CD4-positive, alpha-beta T cell treated with Interleukin-4 for 4 hours (primary cell): Measurements from ENCODE around the gene PDK1.
A peak's percentile ranks its signal among the peaks of the same experiment; 100 is the strongest.
"Not testable (repeated sequence)": the region's sequence is repeated elsewhere in the genome, so short reads cannot be mapped to it uniquely, and the experiment has no call there.

ENCODE experiments used
- DNase-seq: peaks from one replicate; pipeline ENCODE4 v3.0.0-alpha.2; 2020

The PDK1 gene

GRCh38 chr2:172555522-172556283 lies at the start of gene PDK1:
Gene PDK1, plus strand, starts transcription at chr2:172556090. Its CDS starts 61 bp downstream, at chr2:172556151.
- DNase-seq: peak; percentile 85

- no peak for DNase-seq
Measured at GRCh38 chr2:172507199-172507598, 48.7 kb upstream of the PDK1 start.

- DNase-seq: no peak
Measured at GRCh38 chr2:172510088-172510487, 45.8 kb upstream of the PDK1 start.

DNA sequence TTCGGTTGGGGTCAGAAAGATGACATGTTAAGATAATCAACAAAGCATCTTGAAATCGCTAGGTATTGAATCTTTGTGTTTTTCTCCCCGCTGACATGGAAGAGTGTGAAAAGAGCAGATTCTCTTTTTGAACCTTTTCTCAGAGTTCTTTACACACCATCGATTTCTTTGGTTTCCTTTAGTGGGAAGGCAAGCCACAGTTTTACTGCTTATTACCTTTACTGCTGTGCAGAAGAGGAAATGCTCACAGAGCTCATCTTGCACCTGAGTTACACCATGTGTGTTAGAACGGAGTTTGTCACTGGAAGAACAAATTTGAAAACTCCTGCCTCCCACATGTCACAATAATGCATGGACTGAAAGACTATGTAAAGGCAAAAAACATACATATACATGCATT lies 45.3 kb upstream of the PDK1 start:
- no peak for DNase-seq

DNA sequence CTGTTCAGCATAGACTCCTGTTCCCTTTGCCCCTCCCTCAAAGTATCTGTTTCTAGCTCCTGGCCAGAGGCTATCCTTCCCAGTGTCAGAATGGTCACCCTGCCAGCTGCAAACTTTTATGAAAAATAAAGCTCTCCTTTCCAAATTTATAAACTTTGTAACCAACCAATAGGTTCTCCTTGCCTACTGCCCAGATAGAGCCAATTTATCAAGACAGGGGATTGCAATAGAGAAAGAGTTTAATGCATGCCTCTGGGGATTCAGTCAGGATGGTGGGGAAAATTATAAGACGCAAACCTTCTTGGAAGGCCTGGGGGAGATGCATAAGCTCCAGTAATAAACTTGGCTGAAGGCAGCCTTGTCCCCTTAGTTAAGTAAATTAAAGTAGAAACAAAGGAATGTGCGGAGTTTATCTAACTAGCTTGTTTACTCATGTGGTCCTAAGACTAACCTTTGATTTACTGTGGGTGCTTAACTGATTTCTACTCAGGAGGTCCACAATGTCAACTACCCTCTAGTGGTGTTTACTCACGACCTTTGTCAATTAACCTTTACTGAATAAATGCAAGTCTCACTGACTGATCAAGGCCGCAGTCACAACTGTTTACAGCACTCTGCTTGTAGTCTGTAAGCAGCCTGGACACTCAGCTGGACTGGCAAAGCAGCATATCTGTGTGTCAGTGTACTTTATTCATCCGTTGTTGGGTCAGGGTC lies 42.9 kb upstream of the PDK1 start:
- DNase-seq: no peak

GRCh38 chr2:172513524-172513900 lies 42.4 kb upstream of the PDK1 start:
- DNase-seq: no peak

- DNase-seq: no peak
Measured at GRCh38 chr2:172513935-172514586, 41.8 kb upstream of the PDK1 start.

- DNase-seq: no peak
Measured at GRCh38 chr2:172516299-172516698, 39.6 kb upstream of the PDK1 start.

DNA sequence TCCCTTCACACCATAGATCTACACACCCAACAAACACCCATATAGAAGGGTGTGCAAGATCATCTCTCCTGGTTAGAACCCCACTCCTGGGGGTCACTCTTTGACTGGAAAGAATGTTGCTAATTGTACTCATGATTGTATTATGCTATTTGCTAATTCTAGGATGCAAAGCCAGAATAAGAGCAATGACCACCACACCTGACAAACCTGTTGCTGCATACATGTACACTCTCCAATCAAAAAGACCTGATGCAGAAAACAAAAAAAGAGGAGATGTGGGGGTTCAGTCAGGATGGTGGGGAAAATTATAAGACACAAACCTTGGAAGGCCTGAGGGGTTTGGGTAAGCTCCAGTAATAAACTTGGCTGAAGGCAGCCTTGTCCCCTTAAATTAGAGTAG lies 36.9 kb upstream of the PDK1 start:
- no peak for DNase-seq

DNA sequence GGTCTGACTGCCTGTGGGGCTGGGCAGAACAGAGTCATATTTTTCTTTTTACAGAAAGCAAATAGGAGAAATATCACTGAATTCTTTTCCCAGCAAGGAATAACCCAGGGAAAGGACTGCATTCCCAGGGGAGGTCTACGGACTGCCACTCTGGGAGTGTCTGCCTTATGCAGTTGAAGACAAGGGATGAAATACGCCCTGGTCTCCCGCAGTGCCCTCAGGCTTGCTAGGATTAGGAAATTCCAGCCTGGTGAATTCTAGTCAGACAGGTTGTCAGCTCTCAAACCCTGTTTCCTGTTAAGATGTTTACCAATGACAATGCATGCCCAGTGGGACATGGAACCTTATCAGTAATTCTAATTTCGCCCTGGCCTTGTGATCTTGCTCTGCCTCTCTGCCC lies 30.3 kb upstream of the PDK1 start:
- no peak for DNase-seq

GRCh38 chr2:172531309-172531708 lies 24.6 kb upstream of the PDK1 start:
- DNase-seq: no peak

- DNase-seq: not testable (repeated sequence)
Measured at GRCh38 chr2:172532461-172532860, 23.4 kb upstream of the PDK1 start.

GRCh38 chr2:172533687-172534086 lies 22.2 kb upstream of the PDK1 start:
- no peak for DNase-seq

DNA sequence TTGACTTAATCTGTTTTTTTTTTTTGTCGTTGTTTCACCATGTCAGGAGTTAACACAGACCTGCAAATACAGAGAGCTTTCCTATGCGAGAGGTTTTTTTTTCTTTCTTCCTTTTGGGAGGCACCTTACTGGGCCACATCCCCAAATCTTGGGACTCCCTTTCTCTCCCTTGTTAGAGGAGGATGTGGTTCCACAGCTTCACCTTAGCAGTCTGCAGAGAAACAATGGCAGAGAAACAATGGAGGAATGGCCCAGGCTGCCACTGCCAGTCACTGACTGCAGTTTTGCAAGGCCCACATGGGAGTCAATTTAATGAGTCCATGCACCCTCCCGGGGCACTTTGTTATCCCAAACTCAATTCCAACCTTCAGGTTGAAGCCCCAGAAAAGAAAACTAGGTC lies 20.8 kb upstream of the PDK1 start:
- DNase-seq: no peak

GRCh38 chr2:172537851-172538250 lies 18.0 kb upstream of the PDK1 start:
- DNase-seq: not testable (repeated sequence)

DNA sequence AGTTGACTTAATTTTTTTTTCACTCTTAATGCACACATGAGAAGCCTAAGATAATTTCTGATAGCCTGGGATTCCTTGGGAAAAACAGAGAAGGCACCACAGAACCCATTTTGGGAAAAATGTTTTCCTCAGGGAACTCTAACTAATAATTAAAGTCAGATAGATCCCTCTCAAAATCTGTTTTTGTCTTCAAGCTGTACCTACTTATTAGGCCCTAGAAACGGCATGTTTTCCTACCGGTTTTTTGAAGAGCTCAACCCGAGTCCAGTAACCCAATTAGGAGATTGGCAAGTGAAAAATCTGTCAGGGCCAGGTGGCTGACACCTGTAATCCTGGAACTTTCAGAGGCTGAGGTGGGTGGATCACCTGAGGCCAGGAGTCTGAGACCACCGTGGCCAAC lies 16.1 kb upstream of the PDK1 start:
- no peak for DNase-seq

DNA sequence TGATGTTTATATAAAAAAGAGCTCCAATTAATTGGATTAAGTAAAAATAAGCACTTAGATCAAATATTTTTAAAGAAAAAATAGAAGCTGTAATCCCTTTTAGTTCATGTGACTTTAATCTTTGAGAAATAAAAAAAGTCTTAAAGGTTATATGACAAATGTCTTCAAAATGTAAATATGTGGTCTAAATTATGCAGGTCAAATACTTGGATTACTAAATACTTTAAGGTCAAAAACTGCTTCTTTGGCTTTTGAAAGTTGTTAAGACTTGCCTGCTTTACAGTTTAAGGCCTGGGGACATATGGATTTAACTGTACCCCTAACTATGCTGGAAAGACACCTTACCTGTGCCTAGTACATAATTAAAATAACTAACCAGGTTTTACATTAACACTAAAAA lies 15.5 kb upstream of the PDK1 start:
- DNase-seq: no peak

GRCh38 chr2:172545408-172546075 lies 10.3 kb upstream of the PDK1 start:
- DNase-seq: no peak

DNA sequence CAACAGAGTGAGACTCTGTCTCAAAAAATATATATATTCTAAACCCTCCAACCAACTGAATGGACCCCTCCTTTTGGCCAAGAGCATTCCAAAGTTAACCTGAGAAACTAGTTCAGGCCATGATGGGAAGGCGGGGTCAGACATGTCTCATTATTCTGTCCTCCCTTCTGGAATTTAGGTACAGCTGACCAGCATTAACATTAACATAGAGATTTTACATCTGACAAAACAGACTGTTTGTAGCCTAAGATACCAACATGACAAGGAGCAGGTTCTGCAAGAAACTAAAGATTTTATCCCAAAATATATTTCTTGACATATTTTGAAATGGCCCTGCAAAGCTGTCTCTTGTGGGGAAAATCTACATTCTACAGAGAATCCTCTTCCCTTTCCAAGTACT lies 6.8 kb upstream of the PDK1 start:
- no peak for DNase-seq

- DNase-seq: peak; percentile 31
Measured at GRCh38 chr2:172549802-172550201, 6.1 kb upstream of the PDK1 start.

GRCh38 chr2:172550419-172550818 lies 5.5 kb upstream of the PDK1 start:
- DNase-seq: no peak

GRCh38 chr2:172551271-172551670 lies 4.6 kb upstream of the PDK1 start:
- DNase-seq: no peak

- DNase-seq: no peak
Measured at GRCh38 chr2:172552547-172553291, 3.2 kb upstream of the PDK1 start.
